ENCODE measurements around the gene SLC16A7.

SLC16A7 gene

DNA sequence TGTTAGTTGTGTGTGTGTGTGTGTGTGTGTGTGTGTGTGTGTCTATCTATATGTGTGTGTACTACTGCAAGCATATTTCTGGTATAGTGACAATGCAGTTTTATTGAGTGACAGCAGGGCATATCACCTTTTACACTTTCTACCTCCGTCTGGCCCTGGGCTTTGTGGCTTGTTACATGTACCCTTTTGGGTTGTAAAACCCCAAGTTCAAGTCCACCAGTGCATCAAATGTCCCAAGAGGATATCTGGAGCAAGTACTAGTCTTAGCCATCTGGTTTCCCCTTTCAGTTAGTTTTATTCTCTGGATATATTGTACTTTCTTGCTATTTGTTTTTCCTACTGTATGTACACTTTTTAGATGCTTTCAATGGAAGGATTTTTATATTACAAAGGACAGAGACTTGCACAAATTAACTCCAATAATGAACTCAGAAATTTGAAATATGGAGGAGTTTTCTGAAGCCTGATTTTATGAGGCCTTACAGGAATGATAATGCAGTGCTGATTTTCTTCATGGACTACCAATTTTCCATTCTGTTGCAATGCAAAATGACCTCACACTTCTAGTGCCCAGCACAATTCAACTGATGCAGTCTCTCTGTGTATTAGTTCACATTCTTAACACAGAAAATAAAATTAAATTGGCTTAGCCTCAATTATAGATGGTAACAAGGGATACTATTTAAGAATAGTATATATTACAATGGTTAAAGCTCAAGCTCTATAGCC is 29.1 kb downstream of the SLC16A7 start:
- DNase-seq (ENCODE audit: low spot score): no peak

DNA sequence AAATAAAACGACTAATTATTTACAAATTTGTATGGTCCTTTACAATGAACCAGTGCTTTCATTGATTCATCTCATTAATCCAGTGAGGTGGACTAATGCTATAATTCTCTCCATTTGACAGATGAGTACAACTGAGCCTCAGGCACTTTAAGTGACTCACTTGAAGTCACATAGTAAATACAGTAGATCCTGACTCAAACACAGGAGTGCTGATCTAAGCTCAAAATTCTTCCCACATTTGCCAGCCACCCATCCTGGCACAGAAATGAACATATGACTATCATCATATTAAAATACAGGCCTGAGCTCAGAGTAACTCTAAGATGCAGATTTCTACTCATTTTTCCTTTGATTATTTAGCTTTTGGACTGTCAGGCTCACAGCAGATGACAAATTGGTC is 30.6 kb downstream of the SLC16A7 start:
- peak; percentile 67 for DNase-seq (ENCODE audit: low spot score)

DNA sequence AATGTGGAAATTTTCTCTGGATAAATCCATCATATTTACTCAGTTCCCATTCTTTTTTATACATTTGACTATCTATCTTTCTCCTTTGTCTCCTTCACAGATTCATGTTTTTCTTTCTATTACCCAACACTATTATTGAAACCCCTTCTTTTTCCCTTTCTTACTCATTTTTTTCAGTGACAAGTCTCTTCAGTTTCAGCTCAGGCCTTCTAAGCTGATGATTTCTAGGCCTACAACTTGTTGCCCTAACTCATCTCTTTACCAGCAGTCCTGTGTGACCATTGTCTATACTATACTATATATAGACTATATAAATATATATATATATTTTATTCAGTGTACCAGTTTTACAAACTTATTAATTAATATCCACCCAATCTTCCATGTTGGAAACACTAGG is 31.8 kb downstream of the SLC16A7 start:
- DNase-seq (ENCODE audit: low spot score): no peak

DNA sequence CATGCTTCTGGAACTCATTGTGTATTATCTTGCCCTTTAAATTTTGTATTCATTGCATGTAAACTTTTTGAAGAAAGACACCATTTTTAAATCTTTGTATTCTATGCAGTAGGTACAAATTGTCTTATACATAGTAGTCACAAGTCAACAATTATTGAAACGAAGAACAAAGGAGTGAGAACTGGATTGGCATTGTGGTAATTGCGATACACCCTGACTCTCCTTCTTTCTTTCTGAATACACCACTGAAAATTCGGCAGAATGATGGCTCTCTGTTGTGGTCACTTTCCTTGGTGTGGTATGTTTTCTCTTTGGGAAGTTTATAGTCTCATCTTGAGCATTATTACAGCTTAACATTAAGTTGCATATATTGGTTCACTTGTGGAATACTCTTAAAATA is 34.1 kb downstream of the SLC16A7 start:
- DNase-seq (ENCODE audit: low spot score): no peak

DNA sequence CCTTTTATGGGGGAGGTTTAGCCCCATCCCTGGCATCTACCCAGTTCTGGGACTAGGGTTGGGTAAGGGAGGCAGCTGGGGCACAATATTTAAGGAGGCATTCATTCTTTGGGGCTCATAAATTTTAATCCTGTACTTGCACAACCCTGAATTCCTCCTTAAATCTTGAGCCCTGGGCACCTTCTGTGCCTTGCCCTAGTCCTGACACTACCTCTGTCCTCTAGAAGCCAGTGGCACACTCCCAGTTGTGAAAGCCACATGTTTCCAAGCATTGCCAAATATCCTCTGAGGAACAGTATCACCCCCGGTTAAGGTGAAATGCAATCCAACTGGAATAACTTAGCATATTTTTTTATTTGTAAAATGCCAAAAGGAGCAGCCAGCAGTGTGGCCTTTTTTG is 36.6 kb downstream of the SLC16A7 start:
- DNase-seq (ENCODE audit: low spot score): no peak

DNA sequence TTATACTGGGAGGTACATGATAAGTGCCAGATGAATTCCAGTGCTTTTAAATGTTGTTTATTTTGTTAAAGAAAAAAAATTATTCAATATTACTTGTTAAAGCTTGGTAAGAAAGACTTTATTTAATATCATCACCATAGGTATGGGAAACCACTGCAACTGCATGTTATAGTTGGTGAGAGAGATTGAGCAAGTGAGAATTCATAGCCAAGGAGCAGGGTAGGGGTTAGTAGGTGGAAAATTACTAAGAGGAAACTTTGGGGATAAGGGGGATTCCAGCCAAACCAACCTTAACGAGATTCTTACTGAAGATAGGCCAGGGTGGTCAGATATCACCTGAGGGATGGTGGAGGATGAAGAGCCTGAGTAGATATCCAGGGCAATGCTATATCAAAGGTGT is 38.4 kb downstream of the SLC16A7 start:
- no peak for DNase-seq (ENCODE audit: low spot score)

DNA sequence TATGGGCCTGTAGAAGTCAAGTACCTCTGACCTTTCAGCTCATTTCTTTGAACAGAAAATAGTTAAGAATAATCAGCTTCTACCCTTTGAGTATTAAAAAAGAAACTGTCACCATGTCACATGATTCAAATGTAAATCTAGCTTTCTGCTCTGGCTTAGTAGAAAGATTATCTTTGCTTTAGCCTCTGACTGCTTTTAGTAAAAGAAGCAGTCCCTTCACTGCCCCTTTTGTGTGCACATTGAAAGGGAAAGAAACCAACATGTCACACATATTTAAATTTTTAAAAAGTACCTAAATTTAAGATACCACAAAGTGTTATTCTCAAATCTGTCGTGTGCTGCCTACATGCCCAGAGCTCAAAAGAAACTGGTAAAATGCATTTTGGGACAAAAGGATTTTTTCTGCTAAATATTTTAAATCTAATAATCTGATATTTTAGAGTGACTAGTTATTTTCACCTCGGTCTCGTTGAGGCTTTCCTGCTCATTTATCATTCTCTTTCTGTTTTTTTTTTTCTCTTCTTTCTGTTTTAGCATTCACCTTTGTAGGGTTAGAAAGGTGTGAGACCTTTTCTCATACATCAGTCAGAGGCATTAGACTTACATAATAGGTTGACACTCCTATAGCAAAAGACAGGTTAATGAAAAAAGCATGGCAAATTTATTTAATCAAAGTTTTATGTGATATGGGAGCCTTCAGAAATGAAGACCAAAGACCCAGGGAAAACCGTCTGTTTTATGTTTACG is 41.3 kb downstream of the SLC16A7 start:
- DNase-seq (ENCODE audit: low spot score): no peak

DNA sequence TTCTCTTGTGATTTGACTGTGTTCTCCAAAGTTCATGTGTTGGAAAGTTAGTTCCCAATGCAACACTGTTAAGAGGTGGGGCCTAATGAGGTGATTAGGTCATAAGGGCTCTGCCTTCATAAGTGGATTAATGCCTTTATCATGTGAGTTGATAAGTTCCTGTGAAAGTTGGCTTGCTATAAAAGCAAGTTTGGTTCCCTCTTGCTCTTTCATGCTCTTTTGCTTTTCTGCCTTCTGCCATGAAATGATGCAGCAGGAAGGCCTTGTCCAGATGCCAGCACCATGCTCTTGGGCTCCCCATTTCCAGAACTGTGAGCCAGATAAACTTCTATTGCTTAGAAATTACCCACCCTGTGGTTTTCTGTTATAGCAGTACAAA is 41.9 kb downstream of the SLC16A7 start:
- no peak for DNase-seq (ENCODE audit: low spot score)

DNA sequence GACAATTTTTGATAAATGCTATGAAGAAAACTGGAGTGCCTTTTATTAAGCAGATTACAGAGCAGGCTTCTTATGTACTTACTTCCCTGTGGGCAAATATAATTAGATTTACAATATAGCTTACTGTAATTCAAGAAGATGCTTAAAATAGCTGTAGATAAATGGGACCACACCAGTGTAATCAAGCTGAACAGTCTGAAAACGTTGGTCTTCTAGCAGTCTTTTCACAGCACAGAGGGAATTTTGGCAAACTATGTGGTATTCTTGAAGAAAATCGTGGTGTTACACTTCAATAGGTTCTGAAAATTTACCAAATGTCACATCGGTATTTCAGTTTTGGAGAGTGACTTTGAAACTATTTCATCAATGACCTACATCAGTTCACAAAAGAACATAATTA is 47.7 kb downstream of the SLC16A7 start:
- no peak for DNase-seq (ENCODE audit: low spot score)

DNA sequence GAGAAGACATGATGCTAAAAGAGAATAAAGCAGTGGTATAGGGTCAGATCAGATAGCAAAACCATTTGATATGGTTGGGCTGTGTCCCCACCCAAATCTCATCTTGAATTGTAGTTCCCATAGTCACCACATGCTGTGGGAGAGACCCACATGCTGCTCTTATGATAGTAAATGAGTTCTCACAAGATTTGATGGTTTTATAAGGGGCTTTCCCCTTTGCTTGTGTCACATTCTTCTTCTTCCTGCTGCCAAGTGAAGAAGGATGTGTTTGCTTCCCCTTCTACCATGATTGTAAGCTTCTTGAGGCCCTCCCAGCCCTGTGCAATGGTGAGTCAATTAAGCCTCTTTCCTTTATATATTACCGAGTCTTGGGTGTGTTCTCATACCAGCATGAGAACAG is 49.4 kb downstream of the SLC16A7 start:
- DNase-seq (ENCODE audit: low spot score): no peak

DNA sequence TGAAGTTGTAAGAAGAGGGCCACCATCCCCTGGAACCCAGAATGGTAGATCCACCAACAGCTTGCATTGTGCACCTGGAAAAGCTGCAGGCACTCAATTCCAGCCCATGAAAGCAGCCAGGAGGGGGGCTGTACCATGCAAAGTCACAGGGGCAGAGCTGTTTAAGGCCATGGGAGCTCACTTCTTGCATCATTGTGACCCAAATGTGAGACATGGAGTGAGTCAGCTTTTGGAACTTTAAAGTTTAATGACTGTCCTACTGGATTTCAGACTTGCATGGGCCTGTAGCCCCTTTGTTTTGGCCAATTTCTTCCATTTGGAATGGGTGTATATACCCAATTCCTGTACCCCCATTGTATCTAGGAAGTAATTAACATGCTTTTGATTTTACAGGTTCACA is 50.8 kb downstream of the SLC16A7 start:
- no peak for DNase-seq (ENCODE audit: low spot score)

DNA sequence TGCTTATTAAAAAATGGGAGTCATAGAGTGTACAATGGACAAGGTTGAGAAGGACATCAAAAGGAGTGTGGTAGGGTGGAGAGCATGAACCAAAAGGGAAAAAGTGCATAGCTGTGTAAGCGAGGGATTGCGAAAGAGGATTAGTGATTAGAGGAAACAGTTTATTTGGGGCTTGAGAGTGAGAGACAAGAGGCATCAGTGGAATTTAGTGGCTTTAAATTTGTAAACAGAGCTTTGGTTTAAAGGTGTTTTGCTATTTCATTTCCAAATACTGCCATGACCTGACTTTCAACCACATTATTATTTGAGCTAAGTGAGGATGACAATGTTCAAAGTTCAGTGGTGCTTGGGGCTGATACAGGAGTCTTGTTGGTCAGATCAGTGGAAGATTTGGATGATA is 53.4 kb downstream of the SLC16A7 start:
- no peak for DNase-seq (ENCODE audit: low spot score)

DNA sequence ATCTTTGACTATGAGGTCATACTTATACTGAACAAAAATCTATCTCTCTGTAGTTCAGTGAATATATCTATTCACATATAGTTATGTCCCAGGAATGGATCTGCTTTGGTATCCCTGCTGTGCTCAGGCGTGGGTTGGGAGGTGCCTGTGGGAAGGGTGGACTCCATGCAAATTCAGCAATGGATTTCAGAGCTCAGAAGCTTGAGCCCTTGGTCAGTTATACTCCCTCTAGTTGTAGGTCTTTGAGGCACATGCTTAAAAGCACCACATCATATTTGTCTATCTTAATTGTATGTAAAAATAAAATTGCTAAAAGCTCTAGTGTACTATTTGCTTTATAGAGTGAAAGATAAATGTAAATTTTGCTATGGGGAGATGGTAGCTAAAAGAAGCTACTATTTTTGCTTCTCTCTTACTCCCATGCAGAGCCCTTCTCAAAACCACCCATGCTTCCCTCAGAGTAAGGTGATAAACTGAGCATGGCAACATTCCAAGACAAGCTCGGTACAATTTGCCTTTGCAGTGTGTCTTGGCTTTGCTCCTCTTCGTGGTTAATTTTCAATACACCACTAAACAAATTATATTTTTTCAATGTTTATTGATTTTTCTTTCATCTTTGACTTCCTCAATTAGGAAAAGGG is 54.9 kb downstream of the SLC16A7 start:
- peak; percentile 20 for DNase-seq (ENCODE audit: low spot score)

DNA sequence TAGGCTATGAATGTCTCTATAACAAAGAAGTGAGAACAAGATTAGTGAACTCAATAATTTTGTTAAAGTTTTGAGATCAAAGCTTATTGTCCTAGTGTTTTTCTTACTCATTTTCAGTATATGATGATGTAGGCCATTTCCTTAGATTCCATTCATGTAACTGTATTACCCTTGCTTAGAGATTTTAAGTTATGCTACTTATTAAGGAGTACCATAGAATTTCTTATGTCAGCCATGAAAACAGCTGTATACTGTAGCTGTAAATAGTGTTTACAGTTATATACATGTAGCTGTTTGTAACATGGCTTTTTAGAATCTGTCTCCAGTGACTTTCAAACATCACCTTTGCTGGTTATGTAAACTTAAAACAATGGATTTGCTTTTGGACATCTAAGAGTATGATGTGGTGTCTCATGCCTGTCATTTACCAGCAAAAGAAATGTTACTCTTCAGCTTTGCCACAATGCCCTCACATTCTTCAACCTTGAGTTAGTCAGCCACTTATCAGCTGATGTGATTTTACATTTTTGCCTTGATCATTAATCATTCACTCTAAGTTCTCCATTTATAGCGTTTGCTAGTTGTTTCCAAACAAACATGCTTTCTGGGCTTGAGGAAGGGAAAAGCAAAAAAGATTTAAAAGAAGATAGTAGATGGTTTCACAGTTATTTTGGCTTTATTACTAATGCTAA is 55.5 kb downstream of the SLC16A7 start:
- no peak for DNase-seq (ENCODE audit: low spot score)

DNA sequence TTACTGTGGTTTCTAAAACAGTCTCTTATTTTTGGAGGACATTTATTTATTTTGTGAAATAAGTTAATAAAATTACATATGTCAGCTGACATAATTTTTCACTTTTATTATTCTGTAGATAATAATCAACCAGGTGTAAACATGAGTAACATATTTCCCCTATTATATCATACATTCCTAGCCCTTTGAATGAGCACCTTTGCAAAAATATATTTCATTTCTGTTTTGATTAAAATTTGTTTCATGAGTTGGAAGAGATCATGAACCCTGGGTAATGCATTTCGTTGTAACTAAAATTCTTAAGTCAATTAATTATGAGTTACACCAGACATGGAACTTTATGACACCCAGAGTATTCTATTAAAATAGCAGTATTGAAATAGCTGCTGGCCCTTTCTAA is 56.3 kb downstream of the SLC16A7 start:
- no peak for DNase-seq (ENCODE audit: low spot score)

DNA sequence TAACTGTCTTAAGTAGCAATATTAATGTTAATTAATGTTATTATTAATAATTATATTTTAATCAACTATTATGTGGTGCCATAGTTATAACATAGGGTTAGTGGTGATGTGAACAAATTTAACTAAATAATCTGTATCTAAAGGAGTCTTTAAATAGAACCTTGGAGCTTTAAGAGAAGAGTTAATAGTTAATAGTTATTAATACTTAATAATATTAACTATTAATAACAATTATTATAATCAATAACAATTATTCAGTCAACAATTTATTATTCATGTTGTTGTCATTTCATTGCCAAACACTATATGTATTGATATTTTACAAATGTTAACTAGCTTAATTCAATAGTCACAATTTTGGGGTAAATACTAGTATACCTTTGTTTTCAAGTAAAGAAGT is 58.2 kb downstream of the SLC16A7 start:
- no peak for DNase-seq (ENCODE audit: low spot score)

DNA sequence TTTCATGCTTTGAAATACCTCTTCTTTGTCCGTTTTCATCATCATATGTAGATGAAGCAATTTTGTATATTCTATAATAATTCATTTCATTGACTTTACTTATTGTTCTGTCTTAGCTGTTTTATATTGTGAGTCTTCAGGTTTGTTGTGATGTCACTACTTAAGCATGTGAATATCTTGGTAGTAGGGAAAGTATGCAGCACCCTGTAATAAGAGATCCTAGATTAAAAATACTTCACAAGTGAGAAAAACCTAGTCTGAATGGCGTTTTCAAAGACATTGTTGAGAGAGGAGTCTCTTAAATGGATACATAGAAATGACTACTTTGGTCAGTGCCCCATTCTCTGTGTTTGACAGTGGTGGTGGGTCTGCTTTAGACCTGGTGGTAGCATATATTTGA is 61.4 kb downstream of the SLC16A7 start:
- DNase-seq (ENCODE audit: low spot score): no peak

DNA sequence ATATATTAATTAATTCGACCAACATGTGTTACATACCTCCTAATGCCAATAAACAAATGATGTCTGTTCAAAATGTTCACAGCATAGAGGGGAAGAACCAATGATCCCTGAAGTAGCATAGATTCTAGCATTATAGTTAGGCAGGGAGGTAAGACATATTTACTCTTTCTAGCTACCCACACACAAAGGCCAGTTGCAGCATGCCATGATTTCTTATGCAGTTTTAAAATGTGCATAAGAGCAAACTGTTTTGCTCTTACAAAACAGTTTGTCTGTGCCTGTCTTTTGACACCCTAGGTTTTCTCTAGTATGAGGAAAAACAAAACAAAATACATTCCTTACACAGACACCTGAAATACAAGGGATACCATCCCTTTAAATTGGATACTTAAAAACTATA is 61.9 kb downstream of the SLC16A7 start:
- no peak for DNase-seq (ENCODE audit: low spot score)

DNA sequence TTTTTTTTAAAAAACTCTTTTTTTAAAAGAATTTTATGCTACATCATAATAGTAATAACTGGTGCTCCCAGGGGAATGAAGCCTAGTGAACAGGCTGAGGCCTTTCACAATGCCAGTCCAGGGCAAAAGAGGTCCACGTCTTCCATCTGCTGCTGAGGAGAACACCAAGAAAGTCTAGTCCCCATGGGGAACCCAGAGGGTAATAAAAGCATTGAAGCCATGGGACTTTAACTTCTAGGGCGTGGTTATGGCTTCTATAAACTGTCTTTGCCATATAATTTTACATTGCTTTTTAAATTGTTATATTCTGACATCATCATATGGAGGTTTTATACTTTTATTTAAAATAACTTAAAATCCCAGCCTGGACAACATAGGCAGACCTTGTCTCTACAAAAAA is 64.3 kb downstream of the SLC16A7 start:
- no peak for DNase-seq (ENCODE audit: low spot score)

DNA sequence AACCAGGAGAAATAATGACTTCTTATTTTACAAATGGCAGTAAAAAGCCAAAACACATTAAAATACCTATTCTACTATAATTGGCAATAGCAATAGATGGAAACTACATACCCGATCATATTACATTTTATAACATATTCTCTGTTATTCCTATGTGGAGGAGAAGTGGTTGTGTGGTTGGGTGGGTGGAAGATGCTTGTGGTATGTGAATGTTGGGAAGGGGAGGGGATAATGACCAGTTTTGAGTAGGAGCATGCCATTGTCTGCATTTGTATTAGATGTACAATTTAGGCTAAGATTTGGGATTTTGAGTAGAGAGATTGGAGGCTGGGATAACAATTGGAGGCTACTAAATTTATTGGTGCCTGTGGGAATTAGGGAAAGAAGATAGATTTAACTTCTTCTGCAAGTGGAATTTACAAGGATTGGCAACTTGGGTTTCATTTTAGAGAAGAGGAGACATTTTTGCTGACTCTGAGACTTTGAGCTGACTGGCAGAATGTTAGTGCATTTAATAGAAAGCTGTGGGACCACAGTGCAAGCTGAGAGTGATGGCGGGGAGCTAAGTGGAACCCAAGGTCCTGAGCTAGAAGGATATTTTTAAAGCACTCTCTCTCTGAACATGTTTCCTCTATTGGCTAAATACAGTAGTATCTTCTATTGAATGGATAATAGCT is 65.2 kb downstream of the SLC16A7 start:
- DNase-seq (ENCODE audit: low spot score): no peak

DNA sequence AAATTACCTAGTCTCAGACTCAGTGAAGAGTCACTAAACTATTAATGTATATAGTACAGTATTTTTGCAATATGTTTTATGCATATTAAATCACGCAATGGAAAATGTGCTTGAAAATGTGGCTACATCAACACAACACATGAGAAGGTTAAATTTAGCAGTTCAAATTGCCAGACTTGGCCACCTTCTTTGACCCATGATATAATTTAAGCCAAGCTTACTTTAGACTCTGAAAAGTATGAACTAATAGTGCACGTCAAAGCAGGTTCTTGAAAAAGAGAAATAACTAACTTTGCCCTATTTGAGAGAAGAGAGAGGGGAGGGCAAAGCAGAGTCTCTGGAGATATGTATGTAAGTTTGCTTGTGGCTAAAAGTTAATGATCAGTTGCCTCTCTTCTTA is 68.7 kb downstream of the SLC16A7 start:
- DNase-seq (ENCODE audit: low spot score): no peak

DNA sequence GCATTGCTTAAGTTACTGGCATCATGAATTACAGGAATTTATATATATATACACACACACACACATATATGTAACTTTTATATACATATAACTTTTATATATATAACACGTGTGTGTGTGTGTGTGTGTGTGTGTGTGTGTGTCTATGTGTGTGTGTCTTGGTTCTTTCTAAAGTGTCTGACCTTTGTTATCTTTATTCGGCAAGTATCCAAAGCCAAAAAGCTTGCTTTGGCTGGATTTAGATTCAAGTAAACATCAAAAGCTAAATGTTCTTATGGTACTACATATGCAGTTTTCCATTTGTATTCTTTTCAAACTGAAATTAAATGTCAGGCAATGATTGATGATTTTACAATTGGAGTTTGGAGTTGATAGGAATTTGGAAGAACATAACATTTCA is 69.9 kb downstream of the SLC16A7 start:
- DNase-seq (ENCODE audit: low spot score): no peak

Measured in RKO (cell line).